Sigmoid colon (tissue), 7 donors: Measurements from ENCODE around the gene AP5S1. TPM values are rescaled to one million over a fixed set of nuclear protein-coding genes. Genes with fewer than 3 reads are reported as not detected.
A peak's percentile ranks its signal among the peaks of the same experiment; 100 is the strongest.

ENCODE experiments used
- DNase-seq: peaks from one replicate; pipeline ENCODE4 v3.0.0-alpha.2; 2019
- H3K27ac ChIP-seq, 4 donors: fragments of 200-600 bp; sonication (generic); one replicate each; pipeline ENCODE4 v1.5.1; 2016 to 2019; ENCODE audit warnings: mild to moderate bottlenecking in 1 of 4
- H3K27me3 ChIP-seq, 3 donors: fragments of 200-600 bp; sonication (generic); one replicate each; pipeline ENCODE4 v1.5.1; 2019; ENCODE audit warnings: mild to moderate bottlenecking in 1 of 3
- H3K36me3 ChIP-seq, 4 donors: fragments of 200-600 bp; sonication (generic); one replicate each; pipeline ENCODE4 v1.5.1; 2016 to 2019
- H3K4me1 ChIP-seq, 4 donors: fragments of 200-600 bp; sonication (generic); one replicate each; pipeline ENCODE4 v1.5.1; 2017 to 2019
- H3K4me3 ChIP-seq, 4 donors: fragments of 200-600 bp; sonication (generic); one replicate each; pipeline ENCODE4 v1.5.1; 2017 to 2019; ENCODE audit warnings: mild to moderate bottlenecking in 2 of 4, moderate library complexity in 1 of 4
- H3K9me3 ChIP-seq, 4 donors: fragments of 200-600 bp in 3 of 4; sonication (generic) in 3 of 4; one replicate each; pipeline versions ENCODE4 v1.5.1 to v1.6.1; 2013 to 2019
- EP300 ChIP-seq, 4 donors: sonication (generic); formaldehyde crosslinking; IDR thresholded peaks; one replicate each; pipeline ENCODE4 v1.6.1; 2017; ENCODE audit warnings: antibody characterized with exemption in 4 of 4
- POLR2A ChIP-seq, 2 donors: fragments of 450-650 bp; IDR thresholded peaks; one replicate each; pipeline ENCODE4 v1.6.1; 2016; ENCODE audit warnings: antibody characterized with exemption in 2 of 2, mild to moderate bottlenecking in 2 of 2, moderate library complexity in 2 of 2
- POLR2AphosphoS5 ChIP-seq, 4 donors: sonication (generic); formaldehyde crosslinking; IDR thresholded peaks; one replicate each; pipeline ENCODE4 v1.6.1; 2017; ENCODE audit warnings: antibody characterized with exemption in 4 of 4
- WGBS, 2 donors: extraction: QIAGEN DNeasy Blood & Tissue Kit; methylation state at CpG; one replicate each; pipeline ENCODE4 v1.1.7; 2013; 5-methylcytosine and 5-hydroxymethylcytosine counted together
- intact Hi-C: fragments of 100-400 bp; cut with DNase I; formaldehyde crosslinking; loops from one replicate; pipeline ENCODE4 v1.15.1; 2023
- polyA plus RNA-seq, 3 donors: library from polyadenylated mRNA; stranded (reverse); fragments of 200-250 nt; gene quantifications; one replicate each; pipeline ENCODE4 v1.2.3, GENCODE V29; 2013
- total RNA-seq, 4 donors: library from RNA; depleted of rRNA; stranded (reverse); fragments of >200 nt; gene quantifications; one replicate each; pipeline ENCODE4 v1.1.0, GENCODE V29; 2016
- TF ChIP-seq, protein P1 (sequence below), 4 experiments: fragments of 450-650 bp in 3 of 4; fragments of 200-600 bp in 1 of 4; IDR thresholded peaks; one replicate each; pipeline ENCODE4 v1.5.1; 2016 to 2019; ENCODE audit warnings: antibody characterized with exemption in 4 of 4, mild to moderate bottlenecking in 3 of 4, moderate library complexity in 2 of 4
- donor health status: healthy with polysubstance abuse.
- donor health status: Bipolar disorder and iron deficiency.
- donor health status: healthy.

The AP5S1 gene, protein sequence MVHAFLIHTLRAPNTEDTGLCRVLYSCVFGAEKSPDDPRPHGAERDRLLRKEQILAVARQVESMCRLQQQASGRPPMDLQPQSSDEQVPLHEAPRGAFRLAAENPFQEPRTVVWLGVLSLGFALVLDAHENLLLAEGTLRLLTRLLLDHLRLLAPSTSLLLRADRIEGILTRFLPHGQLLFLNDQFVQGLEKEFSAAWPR
- 10 to 100 TPM in 1 of 4 donors, 1 to 10 TPM in 3; 5.4 to 11.8 (median 7.3) TPM for total RNA-seq
- 10 to 100 TPM; 10.8 to 14.5 (median 14.1) TPM for polyA plus RNA-seq

DNA sequence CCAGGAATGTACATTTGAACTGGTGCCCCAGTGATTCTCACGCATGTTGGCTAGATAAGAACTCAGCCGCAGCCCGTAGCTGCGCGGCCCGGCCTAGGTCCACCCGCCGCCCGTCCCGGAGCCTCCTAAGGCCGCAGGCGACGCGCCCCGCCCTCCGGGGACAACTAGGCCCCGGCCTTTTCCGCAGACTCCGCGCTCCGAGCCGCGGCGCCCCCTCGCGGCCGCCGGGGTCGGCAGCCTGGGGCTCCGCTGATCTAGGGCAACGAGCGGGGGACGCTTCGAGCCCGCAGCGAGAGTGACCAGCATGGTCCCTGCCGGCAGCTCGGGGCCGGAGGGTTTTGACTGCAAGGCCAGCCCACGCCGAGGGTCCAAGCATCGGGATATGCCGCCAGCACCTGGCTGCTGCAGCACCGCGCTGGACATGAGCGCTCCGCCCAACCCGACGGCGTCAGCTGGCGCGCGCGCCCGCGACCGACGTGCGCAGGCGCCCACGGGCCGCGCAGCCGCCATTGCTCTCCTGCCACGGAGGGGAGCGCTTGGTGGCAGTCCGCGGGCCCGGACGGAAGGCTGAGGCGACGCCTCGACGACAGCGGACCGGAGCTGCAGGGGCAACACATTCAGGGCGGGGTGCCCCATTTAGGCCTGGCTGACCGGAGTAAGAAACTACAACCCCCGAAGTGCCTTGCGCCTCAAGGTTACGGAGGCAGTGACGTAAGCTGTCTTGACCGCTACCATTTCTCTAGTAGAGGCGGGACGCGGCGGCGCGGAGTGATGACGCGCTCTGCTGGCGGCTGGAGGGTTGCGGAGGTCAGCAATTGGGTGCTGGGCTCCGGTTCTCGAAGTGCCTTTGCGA, at the start of gene AP5S1:
AP5S1 (plus strand) TSS at position 500 of the 853 bp plus-strand sequence. CDS start 1,571 bp downstream, outside the sequence.
- no peaks in the 10 kb centered on the region for H3K9me3 ChIP-seq
- peaks cover 8 to 34% (median 20%) of the 10 kb centered on the region in 4 donors for H3K36me3 ChIP-seq
- peak within 1 kb of the TSS; percentile 95 to 98 (median 97) for H3K27ac ChIP-seq
- intact Hi-C loops = loop anchor here (1.0 to 2.0 kb wide), 2 partner anchors 34 to 67 kb away; partner anchors contain the start of gene CENPB
- WGBS, 2 donors = 0% methylated on average over 96 of the region's 96 CpGs
- H3K27me3 ChIP-seq = no peaks in the 10 kb centered on the region
- DNase-seq = peak; percentile 99
- TF ChIP-seq, protein P1, sequence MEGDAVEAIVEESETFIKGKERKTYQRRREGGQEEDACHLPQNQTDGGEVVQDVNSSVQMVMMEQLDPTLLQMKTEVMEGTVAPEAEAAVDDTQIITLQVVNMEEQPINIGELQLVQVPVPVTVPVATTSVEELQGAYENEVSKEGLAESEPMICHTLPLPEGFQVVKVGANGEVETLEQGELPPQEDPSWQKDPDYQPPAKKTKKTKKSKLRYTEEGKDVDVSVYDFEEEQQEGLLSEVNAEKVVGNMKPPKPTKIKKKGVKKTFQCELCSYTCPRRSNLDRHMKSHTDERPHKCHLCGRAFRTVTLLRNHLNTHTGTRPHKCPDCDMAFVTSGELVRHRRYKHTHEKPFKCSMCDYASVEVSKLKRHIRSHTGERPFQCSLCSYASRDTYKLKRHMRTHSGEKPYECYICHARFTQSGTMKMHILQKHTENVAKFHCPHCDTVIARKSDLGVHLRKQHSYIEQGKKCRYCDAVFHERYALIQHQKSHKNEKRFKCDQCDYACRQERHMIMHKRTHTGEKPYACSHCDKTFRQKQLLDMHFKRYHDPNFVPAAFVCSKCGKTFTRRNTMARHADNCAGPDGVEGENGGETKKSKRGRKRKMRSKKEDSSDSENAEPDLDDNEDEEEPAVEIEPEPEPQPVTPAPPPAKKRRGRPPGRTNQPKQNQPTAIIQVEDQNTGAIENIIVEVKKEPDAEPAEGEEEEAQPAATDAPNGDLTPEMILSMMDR (IDR thresholded peaks at IDR 0.05) = peak; percentile 99 to 100 (median 99)
- TF ChIP-seq POLR2A (IDR thresholded peaks at IDR 0.05) (peak; percentile 71), EP300 (IDR thresholded peaks at IDR 0.05) (peak in 1 of 4 donors; percentile 75), POLR2AphosphoS5 (IDR thresholded peaks at IDR 0.05) (peak; percentile 83 to 93 (median 85))
- peak within 1 kb of the TSS; percentile 63 to 83 (median 77) for H3K4me3 ChIP-seq
- peaks cover 0 to 29% (median 25%) of the 10 kb centered on the region in 4 donors for H3K4me1 ChIP-seq

DNA sequence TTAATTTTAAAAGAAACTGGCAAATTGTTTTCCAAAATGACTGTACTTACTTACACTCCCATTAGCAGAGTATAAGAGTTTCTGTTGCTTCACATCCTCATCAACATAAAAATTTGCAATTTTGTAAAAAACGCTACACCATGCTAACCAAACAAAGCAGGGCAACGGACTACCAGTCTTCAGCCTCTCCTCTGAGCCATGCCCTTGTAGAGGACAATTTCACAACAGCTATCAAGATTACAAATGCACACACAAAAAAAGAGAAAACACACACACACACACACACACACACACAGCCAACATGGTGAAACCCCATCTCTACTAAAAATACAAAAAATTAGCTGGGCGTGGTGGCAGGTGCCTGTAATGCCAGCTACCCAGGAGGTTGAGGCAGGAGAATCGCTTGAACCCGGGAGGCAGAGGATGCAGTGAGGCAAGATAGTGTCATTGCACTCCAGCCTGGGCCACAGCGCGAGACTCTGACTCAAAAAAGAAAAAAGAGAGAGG, 48.7 kb upstream of the AP5S1 start:
- H3K4me1 ChIP-seq = peaks cover 0 to 24% (median 20%) of the 10 kb centered on the region in 4 donors
- 78 to 83% methylated on average over 7 of the region's 7 CpGs for WGBS, 2 donors
- intact Hi-C loops = no loop called here
- no peaks in the 10 kb centered on the region for H3K9me3 ChIP-seq
- TF ChIP-seq POLR2A (IDR thresholded peaks at IDR 0.05) (no peak), EP300 (IDR thresholded peaks at IDR 0.05) (no peak), POLR2AphosphoS5 (IDR thresholded peaks at IDR 0.05) (no peak)
- TF ChIP-seq, protein P1 (IDR thresholded peaks at IDR 0.05) = no peak
- H3K4me3 ChIP-seq = no peak overlapping the region
- no peak overlapping the region for H3K27ac ChIP-seq
- H3K27me3 ChIP-seq = no peaks in the 10 kb centered on the region
- no peaks in the 10 kb centered on the region for H3K36me3 ChIP-seq
- no peak for DNase-seq

DNA sequence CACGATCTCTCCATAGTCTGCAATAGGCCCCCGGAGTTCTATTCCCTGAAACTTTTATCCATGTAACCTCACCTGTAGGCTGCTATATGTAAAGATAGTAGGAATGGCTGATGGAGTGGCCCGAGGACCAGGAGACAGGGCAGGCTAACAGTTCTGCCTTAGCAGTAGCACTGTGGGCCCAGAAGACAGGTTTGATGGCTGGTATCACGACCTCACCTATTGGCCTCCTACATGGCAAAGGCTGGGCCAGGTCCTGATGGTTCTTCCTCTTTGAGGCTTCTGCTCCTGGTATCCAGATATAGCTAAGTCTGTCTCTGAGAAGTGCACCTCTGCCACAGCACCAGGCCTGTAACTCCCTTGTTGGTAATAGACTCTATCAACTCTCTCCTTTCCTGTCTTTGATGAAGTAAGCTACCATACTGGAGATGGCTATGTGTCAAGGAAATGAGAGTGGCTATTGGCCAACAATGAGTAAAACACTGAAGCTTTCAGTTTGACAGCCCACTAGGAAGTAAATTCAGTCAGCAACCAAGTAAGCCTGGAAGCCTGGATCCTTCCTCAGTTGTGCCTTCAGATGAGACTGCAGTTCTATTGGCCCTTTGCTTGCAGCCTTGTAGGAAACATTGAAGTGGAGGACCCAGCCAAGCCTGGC, 44.8 kb upstream of the AP5S1 start:
- Histone ChIP-seq H3K4me1 (peaks cover 0 to 20% (median 16%) of the 10 kb centered on the region in 4 donors), H3K9me3 (no peaks in the 10 kb centered on the region), H3K27ac (no peak overlapping the region), H3K27me3 (no peaks in the 10 kb centered on the region), H3K36me3 (no peaks in the 10 kb centered on the region), H3K4me3 (no peak overlapping the region)
- 90 to 91% methylated on average over 4 of the region's 4 CpGs for WGBS, 2 donors
- no peak for DNase-seq
- intact Hi-C loops = no loop called here
- no peak for TF ChIP-seq POLR2AphosphoS5 (IDR thresholded peaks at IDR 0.05)
- TF ChIP-seq, protein P1 (IDR thresholded peaks at IDR 0.05) = no peak
- TF ChIP-seq EP300 (IDR thresholded peaks at IDR 0.05) = no peak
- TF ChIP-seq POLR2A (IDR thresholded peaks at IDR 0.05) = no peak

DNA sequence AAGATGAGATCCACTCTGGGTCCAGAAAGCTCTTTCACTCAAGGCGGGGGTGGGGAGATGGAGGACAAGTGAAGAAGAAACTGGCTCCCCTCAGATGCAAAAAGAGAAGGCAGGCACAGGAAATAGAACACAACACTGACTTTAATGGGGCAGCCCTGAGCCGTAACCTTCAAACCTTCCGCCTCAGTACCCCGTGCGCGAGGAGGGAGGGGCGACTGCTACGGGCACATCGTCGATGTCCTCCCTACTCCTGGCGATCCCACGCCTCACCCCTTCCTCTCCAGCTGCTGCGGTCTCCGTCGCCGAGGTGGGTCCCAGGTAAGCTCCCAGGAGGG, 43.0 kb upstream of the AP5S1 start:
- Histone ChIP-seq H3K36me3 (no peaks in the 10 kb centered on the region), H3K27me3 (no peaks in the 10 kb centered on the region), H3K9me3 (no peaks in the 10 kb centered on the region), H3K27ac (peak overlapping the region in 3 of 4 donors; percentile 47 to 54 (median 48)), H3K4me3 (peak overlapping the region; percentile 36 to 59 (median 48)), H3K4me1 (peaks cover 0 to 31% (median 24%) of the 10 kb centered on the region in 4 donors)
- DNase-seq = no peak
- 10 to 11% methylated on average over 16 of the region's 16 CpGs for WGBS, 2 donors
- TF ChIP-seq EP300 (IDR thresholded peaks at IDR 0.05) (no peak), POLR2A (IDR thresholded peaks at IDR 0.05) (no peak), POLR2AphosphoS5 (IDR thresholded peaks at IDR 0.05) (no peak)
- TF ChIP-seq, protein P1 (IDR thresholded peaks at IDR 0.05) = no peak
- intact Hi-C loops = no loop called here
